HepG2 (cell line): Measurements from ENCODE around the gene SYS1. TPM values are rescaled to one million over a fixed set of nuclear protein-coding genes. Genes with fewer than 3 reads are reported as not detected.
A peak's percentile ranks its signal among the peaks of the same experiment; 100 is the strongest.

Source experiments
- ATAD3A ChIP-seq: sonication (generic); formaldehyde crosslinking; IDR thresholded peaks from 2 replicates; pipeline ENCODE4 v1.4.0; 2020; ENCODE audit warnings: missing genetic modification reagents
- FLYWCH1 ChIP-seq: sonication (generic); formaldehyde crosslinking; IDR thresholded peaks from 2 replicates; pipeline ENCODE4 v1.8.1; 2023; ENCODE audit warnings: mild to moderate bottlenecking, missing genetic modification reagents
- GMEB1 ChIP-seq: sonication (generic); formaldehyde crosslinking; IDR thresholded peaks from 2 replicates; pipeline ENCODE4 v1.5.1; 2020; ENCODE audit warnings: missing genetic modification reagents, mild to moderate bottlenecking, borderline replicate concordance
- HINFP ChIP-seq: sonication (generic); formaldehyde crosslinking; IDR thresholded peaks from 2 replicates; pipeline ENCODE4 v1.4.0; 2020; ENCODE audit warnings: low read depth, mild to moderate bottlenecking, missing genetic modification reagents
- HMG20B ChIP-seq: conservative IDR thresholded peaks from 2 replicates; pipeline ENCODE4 v1.6.1; 2016; ENCODE audit warnings: missing genetic modification reagents, missing compliant biosample characterization
- MTF2 ChIP-seq: sonication (generic); formaldehyde crosslinking; IDR thresholded peaks from 2 replicates; pipeline ENCODE4 v1.5.0; 2020; ENCODE audit warnings: missing genetic modification reagents, borderline replicate concordance
- PLRG1 ChIP-seq: fragments of 450-650 bp; conservative IDR thresholded peaks from 2 replicates; pipeline ENCODE4 v1.6.1; 2016
- TFAP4 ChIP-seq: sonication (generic); IDR thresholded peaks from 2 replicates; pipeline ENCODE4 v1.6.1; 2016; ENCODE audit warnings: low read depth, borderline replicate concordance
- ZBTB1 ChIP-seq: sonication (generic); formaldehyde crosslinking; IDR thresholded peaks from 2 replicates; pipeline ENCODE4 v1.4.0; 2020; ENCODE audit warnings: missing genetic modification reagents, borderline replicate concordance
- ZNF33B ChIP-seq: sonication (generic); formaldehyde crosslinking; IDR thresholded peaks from 2 replicates; pipeline ENCODE4 v1.5.1; 2020; ENCODE audit warnings: mild to moderate bottlenecking, missing genetic modification reagents
- ZNF615 ChIP-seq: sonication (generic); formaldehyde crosslinking; IDR thresholded peaks from 2 replicates; pipeline ENCODE4 v1.5.0; 2020; ENCODE audit warnings: mild to moderate bottlenecking, missing genetic modification reagents, borderline replicate concordance
- ZNF646 ChIP-seq: sonication (generic); formaldehyde crosslinking; IDR thresholded peaks from 2 replicates; pipeline ENCODE4 v1.9.0; 2021; ENCODE audit warnings: mild to moderate bottlenecking, missing genetic modification reagents
- polyA plus RNA-seq, 8 experiments: library from polyadenylated mRNA; depleted of rRNA in 3 of 8; stranded (reverse) in 7 of 8; unstranded in 1 of 8; fragments of >200 nt; fragmentation: Illumina TruSeq in 4 of 8; extraction: Trizol in 4 of 8; gene quantifications; 2 replicates each; pipeline versions ENCODE4 v1.2.1 to v1.2.3, GENCODE V29; 2011 to 2016; ENCODE audit warnings: low read depth in 4 of 8, missing spikeins in 1 of 8, mixed read lengths in 1 of 8; ENCODE audit not compliant: insufficient read depth in 1 of 8
- total RNA-seq, 5 experiments: library from RNA; depleted of rRNA; stranded (reverse); fragments of >200 nt; fragmentation: Illumina TruSeq; extraction: Trizol; gene quantifications; 2 replicates each; pipeline ENCODE4 v1.2.3, GENCODE V29; 2016; ENCODE audit warnings: low read depth in 1 of 5
- TF ChIP-seq, protein P1 (sequence below), 2 experiments: IDR thresholded peaks; 2 replicates each; pipeline ENCODE4 v1.6.1; 2011 to 2012; ENCODE audit warnings: low read length in 2 of 2, borderline replicate concordance in 1 of 2, low read depth in 1 of 2, mild to moderate bottlenecking in 1 of 2, moderate library complexity in 1 of 2

SYS1 gene
- total and polyA plus RNA-seq, 2 of the 13 experiments (the other 11 are each of a cell fraction or from before 2014, with no cell fraction given), result 38.3 to 65.6 TPM

DNA sequence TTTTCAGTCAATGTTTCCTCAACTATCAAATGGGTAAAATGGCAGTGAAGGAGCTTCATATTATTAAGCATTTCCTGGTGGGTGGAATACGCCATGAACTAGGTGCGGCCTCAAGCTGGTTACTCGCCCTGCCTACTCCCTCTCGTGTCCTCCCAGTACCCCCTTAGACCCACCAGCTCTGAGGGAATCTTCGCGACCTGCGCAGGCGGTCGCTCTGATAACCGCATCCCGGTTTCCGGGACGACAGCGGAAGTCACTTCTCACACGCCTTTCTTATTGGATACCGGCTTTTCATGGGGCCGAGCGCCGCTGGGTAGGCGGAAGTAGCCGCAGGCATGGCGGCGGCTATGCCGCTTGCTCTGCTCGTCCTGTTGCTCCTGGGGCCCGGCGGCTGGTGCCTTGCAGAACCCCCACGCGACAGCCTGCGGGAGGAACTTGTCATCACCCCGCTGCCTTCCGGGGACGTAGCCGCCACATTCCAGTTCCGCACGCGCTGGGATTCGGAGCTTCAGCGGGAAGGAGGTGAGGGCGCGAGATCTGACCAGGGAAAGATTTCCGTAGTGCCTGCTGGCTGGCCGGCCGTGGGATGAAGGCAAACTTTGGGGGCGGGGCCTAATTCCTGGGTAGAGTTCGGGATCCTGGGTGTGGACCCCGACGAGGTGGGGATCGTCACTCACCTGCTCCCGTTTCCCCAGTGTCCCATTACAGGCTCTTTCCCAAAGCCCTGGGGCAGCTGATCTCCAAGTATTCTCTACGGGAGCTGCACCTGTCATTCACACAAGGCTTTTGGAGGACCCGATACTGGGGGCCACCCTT lies 53.1 kb downstream of the SYS1 start, which contains the start of gene PIGT (continued):
- peak; percentile 82 for TF ChIP-seq GMEB1 (CRISPR knock-in tag)
- TF ChIP-seq, protein P1, sequence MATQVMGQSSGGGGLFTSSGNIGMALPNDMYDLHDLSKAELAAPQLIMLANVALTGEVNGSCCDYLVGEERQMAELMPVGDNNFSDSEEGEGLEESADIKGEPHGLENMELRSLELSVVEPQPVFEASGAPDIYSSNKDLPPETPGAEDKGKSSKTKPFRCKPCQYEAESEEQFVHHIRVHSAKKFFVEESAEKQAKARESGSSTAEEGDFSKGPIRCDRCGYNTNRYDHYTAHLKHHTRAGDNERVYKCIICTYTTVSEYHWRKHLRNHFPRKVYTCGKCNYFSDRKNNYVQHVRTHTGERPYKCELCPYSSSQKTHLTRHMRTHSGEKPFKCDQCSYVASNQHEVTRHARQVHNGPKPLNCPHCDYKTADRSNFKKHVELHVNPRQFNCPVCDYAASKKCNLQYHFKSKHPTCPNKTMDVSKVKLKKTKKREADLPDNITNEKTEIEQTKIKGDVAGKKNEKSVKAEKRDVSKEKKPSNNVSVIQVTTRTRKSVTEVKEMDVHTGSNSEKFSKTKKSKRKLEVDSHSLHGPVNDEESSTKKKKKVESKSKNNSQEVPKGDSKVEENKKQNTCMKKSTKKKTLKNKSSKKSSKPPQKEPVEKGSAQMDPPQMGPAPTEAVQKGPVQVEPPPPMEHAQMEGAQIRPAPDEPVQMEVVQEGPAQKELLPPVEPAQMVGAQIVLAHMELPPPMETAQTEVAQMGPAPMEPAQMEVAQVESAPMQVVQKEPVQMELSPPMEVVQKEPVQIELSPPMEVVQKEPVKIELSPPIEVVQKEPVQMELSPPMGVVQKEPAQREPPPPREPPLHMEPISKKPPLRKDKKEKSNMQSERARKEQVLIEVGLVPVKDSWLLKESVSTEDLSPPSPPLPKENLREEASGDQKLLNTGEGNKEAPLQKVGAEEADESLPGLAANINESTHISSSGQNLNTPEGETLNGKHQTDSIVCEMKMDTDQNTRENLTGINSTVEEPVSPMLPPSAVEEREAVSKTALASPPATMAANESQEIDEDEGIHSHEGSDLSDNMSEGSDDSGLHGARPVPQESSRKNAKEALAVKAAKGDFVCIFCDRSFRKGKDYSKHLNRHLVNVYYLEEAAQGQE (IDR thresholded peaks at IDR 0.05; ENCODE audit: borderline replicate concordance in 1 of 2, low read depth in 1 of 2, low read length in 2 of 2), result peak in 1 of 2 experiments; percentile 53; a peak in 1 of 4 replicates
- TF ChIP-seq ZNF646 (CRISPR knock-in tag), result no peak
- TF ChIP-seq ZBTB1 (CRISPR knock-in tag), result 0 out of 2 replicates have a peak, but pooled peaks have one; percentile 46
- TF ChIP-seq PLRG1, result no peak
- 0 out of 2 replicates have a peak, but pooled peaks have one; percentile 20 for TF ChIP-seq HINFP (CRISPR knock-in tag)
- peak; percentile 69; the same call in 1 of the 2 replicates for TF ChIP-seq HMG20B
- TF ChIP-seq ZNF615 (CRISPR knock-in tag), result no peak
- TF ChIP-seq TFAP4, result peak; percentile 31; the same call in 1 of the 2 replicates
- TF ChIP-seq MTF2 (CRISPR knock-in tag), result peak; percentile 76; the same call in 1 of the 2 replicates
- TF ChIP-seq ZNF33B (CRISPR knock-in tag), result peak; percentile 82
- TF ChIP-seq ATAD3A, result no peak
- no peak for TF ChIP-seq FLYWCH1 (CRISPR knock-in tag)
